Measurements from ENCODE around the gene SMIM3.
"Not testable (repeated sequence)": the region's sequence is repeated elsewhere in the genome, so short reads cannot be mapped to it uniquely, and the experiment has no call there.

SMIM3 gene

GRCh38 chr5:150765799-150766169, 12.8 kb upstream of the SMIM3 start:
- no peak for DNase-seq

- no peak for DNase-seq
Observed at GRCh38 chr5:150766251-150766650, 12.3 kb upstream of the SMIM3 start.

GRCh38 chr5:150771034-150771795, 7.3 kb upstream of the SMIM3 start:
- DNase-seq = no peak

- no peak for DNase-seq
Observed at GRCh38 chr5:150774145-150774544, 4.4 kb upstream of the SMIM3 start.

GRCh38 chr5:150777685-150778084, 872 bp upstream of the SMIM3 start:
- no peak for DNase-seq

- DNase-seq = no peak
Observed at GRCh38 chr5:150778088-150778516, 455 bp upstream of the SMIM3 start.

GRCh38 chr5:150779397-150780186, 1.0 kb downstream of the SMIM3 start:
- DNase-seq = no peak

- no peak for DNase-seq
Observed at GRCh38 chr5:150780187-150780692, 1.7 kb downstream of the SMIM3 start.

- no peak for DNase-seq
Observed at GRCh38 chr5:150780816-150781221, 2.3 kb downstream of the SMIM3 start.

GRCh38 chr5:150781706-150782614, 3.4 kb downstream of the SMIM3 start:
- DNase-seq = no peak

GRCh38 chr5:150782850-150783249, 4.3 kb downstream of the SMIM3 start:
- no peak for DNase-seq

GRCh38 chr5:150783422-150783928, 4.9 kb downstream of the SMIM3 start:
- peak; percentile 44 for DNase-seq

- no peak for DNase-seq
Observed at GRCh38 chr5:150785950-150786349, 7.4 kb downstream of the SMIM3 start.

- DNase-seq = no peak
Observed at GRCh38 chr5:150786876-150787275, 8.3 kb downstream of the SMIM3 start.

- no peak for DNase-seq
Observed at GRCh38 chr5:150787656-150788055, 9.1 kb downstream of the SMIM3 start.

GRCh38 chr5:150788977-150789376, 10.4 kb downstream of the SMIM3 start:
- DNase-seq = no peak

GRCh38 chr5:150789450-150789849, 10.9 kb downstream of the SMIM3 start:
- DNase-seq = no peak

- DNase-seq = peak; percentile 52
Observed at GRCh38 chr5:150789943-150790611, 11.5 kb downstream of the SMIM3 start.

GRCh38 chr5:150791536-150791935, 13.0 kb downstream of the SMIM3 start:
- no peak for DNase-seq

GRCh38 chr5:150793423-150793888, 14.9 kb downstream of the SMIM3 start:
- not testable (repeated sequence) for DNase-seq

GRCh38 chr5:150794927-150795326, 16.4 kb downstream of the SMIM3 start:
- no peak for DNase-seq

- DNase-seq = no peak
Observed at GRCh38 chr5:150797384-150797783, 18.8 kb downstream of the SMIM3 start.
